Measurements from ENCODE around the gene EVA1C. TPM values are rescaled to one million over a fixed set of nuclear protein-coding genes. Genes with fewer than 3 reads are reported as not detected.

Gene EVA1C
- total RNA-seq, 2 experiments from 2014 or later: 11.1 to 13.7 TPM

- ATAC-seq (no peak), DNase-seq (no peak)
- H3K4me1 Mint-ChIP-seq (ENCODE audit: low read depth): peaks cover 7% of the 10 kb centered on the region
- no peaks in the 10 kb centered on the region for H3K27me3 Mint-ChIP-seq
- no peak overlapping the region for H3K4me3 Mint-ChIP-seq
- no peak overlapping the region for H3K27ac Mint-ChIP-seq
- intact Hi-C loops (cut with micrococcal nuclease): no loop called here
- no peaks in the 10 kb centered on the region for H3K9me3 Mint-ChIP-seq
- POLR2A ChIA-PET: no interaction called here
- TF ChIP-seq CTCF (IDR thresholded peaks at IDR 0.05): no peak
- CTCF ChIA-PET: no interaction called here
- H3K36me3 Mint-ChIP-seq (ENCODE audit: low read depth): peaks cover 8% of the 10 kb centered on the region
Measured at GRCh38 chr21:32474179-32475059, 61.9 kb downstream of the EVA1C start.

GRCh38 chr21:32475162-32475812 is 62.8 kb downstream of the EVA1C start:
- Mint-ChIP-seq H3K27me3 (no peaks in the 10 kb centered on the region), H3K27ac (no peak overlapping the region), H3K4me1 (ENCODE audit: low read depth) (peaks cover 8% of the 10 kb centered on the region), H3K9me3 (no peaks in the 10 kb centered on the region), H3K4me3 (no peak overlapping the region), H3K36me3 (ENCODE audit: low read depth) (peaks cover 7% of the 10 kb centered on the region)
- DNase-seq (no peak), ATAC-seq (no peak)
- CTCF ChIA-PET: no interaction called here
- intact Hi-C loops (cut with micrococcal nuclease): no loop called here
- POLR2A ChIA-PET: interaction anchor here (0.7 kb wide), 1 partner anchor 74 kb away, joined by 3 read pairs; no protein-coding TSS in a partner anchor
- TF ChIP-seq CTCF (IDR thresholded peaks at IDR 0.05): no peak

- Mint-ChIP-seq H3K36me3 (ENCODE audit: low read depth) (peaks cover 7% of the 10 kb centered on the region), H3K4me3 (no peak overlapping the region), H3K27me3 (no peaks in the 10 kb centered on the region), H3K4me1 (ENCODE audit: low read depth) (peaks cover 8% of the 10 kb centered on the region), H3K9me3 (no peaks in the 10 kb centered on the region), H3K27ac (no peak overlapping the region)
- intact Hi-C loops (cut with micrococcal nuclease): no loop called here
- CTCF ChIA-PET: interaction anchor here (1.1 kb wide), 1 partner anchor 123 kb away, joined by 3 read pairs; no protein-coding TSS in a partner anchor
- no peak for TF ChIP-seq CTCF (IDR thresholded peaks at IDR 0.05)
- ATAC-seq: no peak
- DNase-seq: no peak
- POLR2A ChIA-PET: no interaction called here
Measured at GRCh38 chr21:32476661-32477423, 64.3 kb downstream of the EVA1C start.

- Mint-ChIP-seq H3K4me1 (ENCODE audit: low read depth) (peaks cover 8% of the 10 kb centered on the region), H3K27me3 (no peaks in the 10 kb centered on the region), H3K9me3 (no peaks in the 10 kb centered on the region), H3K36me3 (ENCODE audit: low read depth) (peaks cover 7% of the 10 kb centered on the region), H3K27ac (no peak overlapping the region), H3K4me3 (no peak overlapping the region)
- ATAC-seq: no peak
- DNase-seq: no peak
- ChIA-PET POLR2A (no interaction called here), CTCF (no interaction called here)
- no peak for TF ChIP-seq CTCF (IDR thresholded peaks at IDR 0.05)
- intact Hi-C loops (cut with micrococcal nuclease): no loop called here
Measured at GRCh38 chr21:32477424-32477745, 64.9 kb downstream of the EVA1C start.

All from activated CD8-positive, alpha-beta T cell treated with anti-CD3 and anti-CD28 coated beads for 36 hours (primary cell).